Panc1 (cell line): ENCODE results near the gene HES4. TPM values are rescaled to one million over a fixed set of nuclear protein-coding genes. Genes with fewer than 3 reads are reported as not detected.

Experiments
- ATAC-seq: fragments of 200-7000 bp; cut with Tn5 transposase; 2 replicates; pipeline ENCODE4 v1.9.1; 2020; ENCODE audit warnings: mild to moderate bottlenecking, moderate library complexity
- BruUV-seq: library from RNA; stranded (reverse); fragments of 400-500 nt; replicated peaks from 2 replicates; lab custom pipeline; 2021; lab: Mats Ljungman, UMichigan
- CTCF ChIA-PET: fragments of 300-600 bp; sonication (Branson Sonifier 250); formaldehyde crosslinking; loops from one replicate; lab custom pipeline; 2022; ENCODE audit warnings: antibody characterized with exemption; lab: Charles Lee
- POLR2A ChIA-PET: fragments of 300-600 bp; sonication (Branson Sonifier 250); formaldehyde crosslinking; loops from one replicate; lab custom pipeline; 2022; ENCODE audit warnings: antibody characterized with exemption; lab: Charles Lee
- DNase-seq: peaks from one replicate; pipeline ENCODE4 v3.0.0-alpha.2; 2010; ENCODE audit warnings: low read depth, low spot score
- H3K27ac ChIP-seq: 2 replicates; pipeline ENCODE4 v1.5.1; 2011; ENCODE audit warnings: mild to moderate bottlenecking, low read length, inconsistent platforms
- H3K27me3 ChIP-seq: fragments of 200-500 bp; sonication (Bioruptor generic); 2 replicates; pipeline ENCODE4 v1.6.0; 2014; ENCODE audit warnings: low read length, inconsistent platforms; ENCODE audit not compliant: control insufficient read depth, insufficient read depth
- H3K36me3 ChIP-seq: fragments of 200-500 bp; sonication (Bioruptor generic); 2 replicates; pipeline ENCODE4 v1.5.1; 2014; ENCODE audit warnings: inconsistent platforms, mild to moderate bottlenecking, low read length, moderate library complexity; ENCODE audit not compliant: control insufficient read depth, insufficient read depth
- H3K4me1 ChIP-seq: 2 replicates; pipeline ENCODE4 v1.5.1; 2011; ENCODE audit warnings: inconsistent platforms, mild to moderate bottlenecking, low read length, moderate library complexity; ENCODE audit not compliant: control insufficient read depth, insufficient read depth
- H3K4me3 ChIP-seq, 2 experiments: 2 replicates each; pipeline ENCODE4 v1.5.1; 2011 to 2012; ENCODE audit warnings: low read depth in 2 of 2, low read length in 2 of 2, mild to moderate bottlenecking in 2 of 2, inconsistent platforms in 1 of 2, moderate library complexity in 1 of 2
- H3K9me3 ChIP-seq: fragments of 200-500 bp; sonication (Bioruptor generic); 2 replicates; pipeline ENCODE4 v1.5.1; 2014; ENCODE audit warnings: low read depth, mild to moderate bottlenecking, inconsistent platforms, low read length, moderate library complexity; ENCODE audit not compliant: control insufficient read depth, insufficient read depth
- POLR2AphosphoS5 ChIP-seq: IDR thresholded peaks from 2 replicates; pipeline ENCODE4 v1.6.1; 2012; ENCODE audit warnings: mild to moderate bottlenecking, low read depth, low read length, moderate library complexity
- SIN3A ChIP-seq: IDR thresholded peaks from 2 replicates; pipeline ENCODE4 v1.6.1; 2012; ENCODE audit warnings: low read depth, mild to moderate bottlenecking, low read length, moderate library complexity, borderline replicate concordance; ENCODE audit not compliant: insufficient read depth
- TCF7L2 ChIP-seq: IDR thresholded peaks from 2 replicates; pipeline ENCODE4 v1.6.1; 2011; ENCODE audit warnings: mild to moderate bottlenecking, low read depth, low read length, inconsistent platforms
- in situ Hi-C: cut with HindIII; loops from 2 replicates; pipeline ENCODE4 v1.10.0; 2016; ENCODE audit warnings: low sequenced_read_pairs, low pct_unique_long_range_greater_than_20kb
- intact Hi-C: fragments of 100-400 bp; cut with micrococcal nuclease; formaldehyde crosslinking; loops from one replicate; pipeline ENCODE4 v1.10.0; 2022; ENCODE audit not compliant: unreplicated experiment
- total RNA-seq: library from RNA; stranded (reverse); gene quantifications from one replicate; pipeline ENCODE4 v1.2.1, GENCODE V29; 2021; ENCODE audit not compliant: unreplicated experiment
- TF ChIP-seq, protein P1 (sequence below), 2 experiments: IDR thresholded peaks; 2 replicates each; pipeline ENCODE4 v1.6.1; 2011 to 2012; ENCODE audit warnings: low read depth in 2 of 2, control low read depth in 1 of 2, low read length in 1 of 2, mild to moderate bottlenecking in 1 of 2, moderate library complexity in 1 of 2; ENCODE audit not compliant: insufficient read depth in 1 of 2
- TF ChIP-seq, protein P2 (sequence below): fragments of 450-650 bp; IDR thresholded peaks from 2 replicates; pipeline ENCODE4 v1.5.1; 2017; ENCODE audit warnings: mild to moderate bottlenecking

HES4 gene
- total RNA-seq, 1 experiment from 2014 or later, result 74.2 TPM

DNA sequence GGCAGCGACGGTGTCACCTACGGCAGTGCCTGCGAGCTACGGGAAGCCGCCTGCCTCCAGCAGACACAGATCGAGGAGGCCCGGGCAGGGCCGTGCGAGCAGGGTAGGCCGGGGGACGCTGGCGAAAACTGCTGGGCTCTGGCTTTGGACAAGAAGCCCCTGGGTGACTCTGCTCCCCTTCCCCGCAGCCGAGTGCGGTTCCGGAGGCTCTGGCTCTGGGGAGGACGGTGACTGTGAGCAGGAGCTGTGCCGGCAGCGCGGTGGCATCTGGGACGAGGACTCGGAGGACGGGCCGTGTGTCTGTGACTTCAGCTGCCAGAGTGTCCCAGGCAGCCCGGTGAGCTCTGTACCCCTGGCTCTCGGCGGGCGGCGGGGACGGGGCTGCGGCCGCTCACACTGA, 44.0 kb upstream of the HES4 start:
- ATAC-seq (no peak), DNase-seq (no peak)
- intact Hi-C loops, result no loop called here
- no peak overlapping the region for H3K4me3 ChIP-seq
- TF ChIP-seq SIN3A (no peak), TCF7L2 (no peak), POLR2AphosphoS5 (no peak)
- TF ChIP-seq, protein P1, sequence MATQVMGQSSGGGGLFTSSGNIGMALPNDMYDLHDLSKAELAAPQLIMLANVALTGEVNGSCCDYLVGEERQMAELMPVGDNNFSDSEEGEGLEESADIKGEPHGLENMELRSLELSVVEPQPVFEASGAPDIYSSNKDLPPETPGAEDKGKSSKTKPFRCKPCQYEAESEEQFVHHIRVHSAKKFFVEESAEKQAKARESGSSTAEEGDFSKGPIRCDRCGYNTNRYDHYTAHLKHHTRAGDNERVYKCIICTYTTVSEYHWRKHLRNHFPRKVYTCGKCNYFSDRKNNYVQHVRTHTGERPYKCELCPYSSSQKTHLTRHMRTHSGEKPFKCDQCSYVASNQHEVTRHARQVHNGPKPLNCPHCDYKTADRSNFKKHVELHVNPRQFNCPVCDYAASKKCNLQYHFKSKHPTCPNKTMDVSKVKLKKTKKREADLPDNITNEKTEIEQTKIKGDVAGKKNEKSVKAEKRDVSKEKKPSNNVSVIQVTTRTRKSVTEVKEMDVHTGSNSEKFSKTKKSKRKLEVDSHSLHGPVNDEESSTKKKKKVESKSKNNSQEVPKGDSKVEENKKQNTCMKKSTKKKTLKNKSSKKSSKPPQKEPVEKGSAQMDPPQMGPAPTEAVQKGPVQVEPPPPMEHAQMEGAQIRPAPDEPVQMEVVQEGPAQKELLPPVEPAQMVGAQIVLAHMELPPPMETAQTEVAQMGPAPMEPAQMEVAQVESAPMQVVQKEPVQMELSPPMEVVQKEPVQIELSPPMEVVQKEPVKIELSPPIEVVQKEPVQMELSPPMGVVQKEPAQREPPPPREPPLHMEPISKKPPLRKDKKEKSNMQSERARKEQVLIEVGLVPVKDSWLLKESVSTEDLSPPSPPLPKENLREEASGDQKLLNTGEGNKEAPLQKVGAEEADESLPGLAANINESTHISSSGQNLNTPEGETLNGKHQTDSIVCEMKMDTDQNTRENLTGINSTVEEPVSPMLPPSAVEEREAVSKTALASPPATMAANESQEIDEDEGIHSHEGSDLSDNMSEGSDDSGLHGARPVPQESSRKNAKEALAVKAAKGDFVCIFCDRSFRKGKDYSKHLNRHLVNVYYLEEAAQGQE (IDR thresholded peaks at IDR 0.05; ENCODE audit: insufficient read depth in 1 of 2, low read depth in 2 of 2, low read length in 1 of 2), result no peak
- TF ChIP-seq, protein P2, sequence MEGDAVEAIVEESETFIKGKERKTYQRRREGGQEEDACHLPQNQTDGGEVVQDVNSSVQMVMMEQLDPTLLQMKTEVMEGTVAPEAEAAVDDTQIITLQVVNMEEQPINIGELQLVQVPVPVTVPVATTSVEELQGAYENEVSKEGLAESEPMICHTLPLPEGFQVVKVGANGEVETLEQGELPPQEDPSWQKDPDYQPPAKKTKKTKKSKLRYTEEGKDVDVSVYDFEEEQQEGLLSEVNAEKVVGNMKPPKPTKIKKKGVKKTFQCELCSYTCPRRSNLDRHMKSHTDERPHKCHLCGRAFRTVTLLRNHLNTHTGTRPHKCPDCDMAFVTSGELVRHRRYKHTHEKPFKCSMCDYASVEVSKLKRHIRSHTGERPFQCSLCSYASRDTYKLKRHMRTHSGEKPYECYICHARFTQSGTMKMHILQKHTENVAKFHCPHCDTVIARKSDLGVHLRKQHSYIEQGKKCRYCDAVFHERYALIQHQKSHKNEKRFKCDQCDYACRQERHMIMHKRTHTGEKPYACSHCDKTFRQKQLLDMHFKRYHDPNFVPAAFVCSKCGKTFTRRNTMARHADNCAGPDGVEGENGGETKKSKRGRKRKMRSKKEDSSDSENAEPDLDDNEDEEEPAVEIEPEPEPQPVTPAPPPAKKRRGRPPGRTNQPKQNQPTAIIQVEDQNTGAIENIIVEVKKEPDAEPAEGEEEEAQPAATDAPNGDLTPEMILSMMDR, result no peak
- ChIA-PET CTCF (no interaction called here), POLR2A (no interaction called here)
- H3K9me3 ChIP-seq, result no peaks in the 10 kb centered on the region
- H3K27me3 ChIP-seq, result no peaks in the 10 kb centered on the region
- H3K27ac ChIP-seq, result no peak overlapping the region
- BruUV-seq, result no TSS peak
- peaks cover 8% of the 10 kb centered on the region; the same call in 1 of the 2 replicates for H3K4me1 ChIP-seq
- in situ Hi-C loops, result no loop called here
- no peaks in the 10 kb centered on the region for H3K36me3 ChIP-seq

DNA sequence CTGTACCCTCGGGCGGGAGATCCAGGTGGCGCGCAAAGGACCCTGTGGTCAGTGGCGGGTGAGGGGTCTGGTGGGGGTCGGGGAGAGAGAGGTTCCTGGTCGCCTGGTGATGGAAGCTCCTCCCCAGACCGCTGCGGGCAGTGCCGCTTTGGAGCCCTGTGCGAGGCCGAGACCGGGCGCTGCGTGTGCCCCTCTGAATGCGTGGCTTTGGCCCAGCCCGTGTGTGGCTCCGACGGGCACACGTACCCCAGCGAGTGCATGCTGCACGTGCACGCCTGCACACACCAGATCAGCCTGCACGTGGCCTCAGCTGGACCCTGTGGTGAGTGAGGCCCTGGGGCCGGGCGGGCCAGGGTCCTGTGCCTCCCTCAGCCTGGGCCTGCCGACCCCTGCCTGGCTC, 43.5 kb upstream of the HES4 start:
- H3K27me3 ChIP-seq, result no peaks in the 10 kb centered on the region
- no TSS peak for BruUV-seq
- in situ Hi-C loops, result no loop called here
- no peaks in the 10 kb centered on the region for H3K9me3 ChIP-seq
- no peak for DNase-seq
- no peak for ATAC-seq
- H3K4me1 ChIP-seq, result peaks cover 8% of the 10 kb centered on the region; the same call in 1 of the 2 replicates
- CTCF ChIA-PET, result no interaction called here
- no peak overlapping the region for H3K4me3 ChIP-seq
- TF ChIP-seq, protein P1 (IDR thresholded peaks at IDR 0.05; ENCODE audit: insufficient read depth in 1 of 2, low read depth in 2 of 2, low read length in 1 of 2), result no peak
- TF ChIP-seq SIN3A (no peak), TCF7L2 (no peak), POLR2AphosphoS5 (no peak)
- TF ChIP-seq, protein P2, result no peak
- no peak overlapping the region for H3K27ac ChIP-seq
- intact Hi-C loops, result no loop called here
- no peaks in the 10 kb centered on the region for H3K36me3 ChIP-seq
- POLR2A ChIA-PET, result no interaction called here
